Fibroblast of the aortic adventitia (primary cell): ENCODE data around the gene ACOT8. TPM values are rescaled to one million over a fixed set of nuclear protein-coding genes. Genes with fewer than 3 reads are reported as not detected.
A peak's percentile ranks its signal among the peaks of the same experiment; 100 is the strongest.

ENCODE experiments used
- DNase-seq: peaks from one replicate; pipeline ENCODE4 v3.0.0-alpha.2; 2010; ENCODE audit warnings: low read depth
- H3K4me3 ChIP-seq: 2 replicates; pipeline ENCODE4 v1.5.1; 2011; ENCODE audit warnings: low read depth, mild to moderate bottlenecking, control low read depth, low read length, moderate library complexity
- total RNA-seq: library from RNA; depleted of rRNA; stranded (reverse); fragments of >200 nt; gene quantifications from 2 replicates; pipeline ENCODE4 v1.2.3, GENCODE V29; 2012; ENCODE audit warnings: low replicate concordance
- TF ChIP-seq, protein P1 (sequence below): IDR thresholded peaks from 2 replicates; pipeline ENCODE4 v1.5.1; 2011; ENCODE audit warnings: mild to moderate bottlenecking, low read length, control low read depth, inconsistent platforms; ENCODE audit not compliant: insufficient read depth

Gene ACOT8
- total RNA-seq, 1 donor: 25.8 TPM

DNA sequence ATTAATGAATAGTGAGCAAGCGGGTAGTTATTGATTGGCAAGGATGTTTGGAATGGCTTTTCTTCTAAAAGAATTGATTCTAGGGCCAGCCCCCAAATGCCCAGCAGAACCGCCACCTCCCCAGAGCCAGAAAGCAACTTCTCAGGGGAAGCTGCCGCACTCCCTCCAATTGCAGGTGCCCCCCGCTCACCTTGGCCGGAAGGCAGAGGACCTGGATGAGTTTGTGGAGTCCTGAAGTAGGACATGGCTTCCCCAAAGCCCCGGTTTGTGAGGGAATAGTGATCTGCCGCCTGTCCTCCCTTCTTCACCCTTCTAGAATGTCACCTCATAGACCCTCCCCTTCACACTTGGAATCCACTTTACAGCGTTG lies 30.1 kb upstream of the ACOT8 start, which contains the start of gene SPATA25:
TSS of gene SPATA25 (minus strand) at position 277 of the 370 bp plus-strand sequence. CDS start at position 245, 32 bp downstream.
- H3K4me3 ChIP-seq: no peak within 1 kb of the TSS
- TF ChIP-seq, protein P1, sequence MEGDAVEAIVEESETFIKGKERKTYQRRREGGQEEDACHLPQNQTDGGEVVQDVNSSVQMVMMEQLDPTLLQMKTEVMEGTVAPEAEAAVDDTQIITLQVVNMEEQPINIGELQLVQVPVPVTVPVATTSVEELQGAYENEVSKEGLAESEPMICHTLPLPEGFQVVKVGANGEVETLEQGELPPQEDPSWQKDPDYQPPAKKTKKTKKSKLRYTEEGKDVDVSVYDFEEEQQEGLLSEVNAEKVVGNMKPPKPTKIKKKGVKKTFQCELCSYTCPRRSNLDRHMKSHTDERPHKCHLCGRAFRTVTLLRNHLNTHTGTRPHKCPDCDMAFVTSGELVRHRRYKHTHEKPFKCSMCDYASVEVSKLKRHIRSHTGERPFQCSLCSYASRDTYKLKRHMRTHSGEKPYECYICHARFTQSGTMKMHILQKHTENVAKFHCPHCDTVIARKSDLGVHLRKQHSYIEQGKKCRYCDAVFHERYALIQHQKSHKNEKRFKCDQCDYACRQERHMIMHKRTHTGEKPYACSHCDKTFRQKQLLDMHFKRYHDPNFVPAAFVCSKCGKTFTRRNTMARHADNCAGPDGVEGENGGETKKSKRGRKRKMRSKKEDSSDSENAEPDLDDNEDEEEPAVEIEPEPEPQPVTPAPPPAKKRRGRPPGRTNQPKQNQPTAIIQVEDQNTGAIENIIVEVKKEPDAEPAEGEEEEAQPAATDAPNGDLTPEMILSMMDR: no peak
- no peak for DNase-seq

DNA sequence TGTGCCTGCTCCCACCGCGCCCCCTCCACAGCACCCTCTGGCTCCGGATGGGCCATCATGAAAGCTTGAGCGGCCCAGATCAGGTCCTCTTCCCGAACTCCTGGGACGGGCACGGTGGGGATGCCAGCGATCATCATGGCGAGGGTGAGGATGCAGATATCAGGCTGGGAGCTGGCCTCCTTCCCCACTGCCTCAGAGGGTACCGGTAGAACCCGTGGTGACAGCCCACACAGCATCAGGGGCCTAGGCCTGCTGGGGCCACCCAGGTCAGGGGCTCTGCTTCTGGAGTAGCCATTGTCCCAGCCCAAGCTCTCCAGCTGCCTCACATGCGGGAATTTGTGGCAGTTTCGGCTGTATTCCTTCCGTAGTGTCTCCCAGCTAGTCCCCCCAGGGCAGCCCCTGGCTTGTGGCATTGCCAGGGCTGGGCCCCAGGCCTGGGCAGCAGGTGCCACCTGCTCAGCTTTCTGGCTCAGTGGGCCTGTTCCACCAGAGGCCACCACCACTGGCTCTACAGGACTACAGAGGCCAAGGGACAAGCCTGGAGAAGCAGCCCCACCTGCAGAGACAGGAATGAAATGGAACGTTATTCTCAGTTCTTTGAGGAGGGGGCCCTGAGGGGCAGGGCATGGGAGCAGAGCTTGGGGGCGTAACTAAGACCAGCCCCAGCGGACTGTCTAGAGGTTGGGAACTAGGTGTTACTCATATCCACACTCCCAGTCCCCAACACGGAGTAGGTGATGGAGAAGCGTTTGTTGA lies 29.6 kb upstream of the ACOT8 start:
- no peak for DNase-seq
- H3K4me3 ChIP-seq: no peak overlapping the region
- TF ChIP-seq, protein P1: no peak

DNA sequence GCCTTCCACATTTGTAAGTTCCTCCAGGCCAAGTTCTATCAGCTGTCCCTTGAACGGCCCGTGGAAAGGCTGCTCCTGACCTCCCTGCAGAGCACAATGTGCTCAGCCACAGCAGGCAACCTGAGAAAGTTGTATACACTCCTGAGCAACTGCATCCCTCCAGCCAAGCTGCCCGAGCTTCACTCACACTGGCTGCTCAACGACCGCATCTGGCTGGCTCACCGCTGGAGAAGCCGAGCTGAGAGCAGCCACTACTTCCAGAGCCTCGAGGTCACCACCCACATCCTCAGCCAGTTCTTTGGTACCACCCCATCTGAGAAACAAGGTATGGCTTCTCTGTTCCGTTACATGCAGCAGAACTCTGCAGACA lies 25.9 kb upstream of the ACOT8 start:
- no peak overlapping the region for H3K4me3 ChIP-seq
- TF ChIP-seq, protein P1: no peak
- DNase-seq: no peak

DNA sequence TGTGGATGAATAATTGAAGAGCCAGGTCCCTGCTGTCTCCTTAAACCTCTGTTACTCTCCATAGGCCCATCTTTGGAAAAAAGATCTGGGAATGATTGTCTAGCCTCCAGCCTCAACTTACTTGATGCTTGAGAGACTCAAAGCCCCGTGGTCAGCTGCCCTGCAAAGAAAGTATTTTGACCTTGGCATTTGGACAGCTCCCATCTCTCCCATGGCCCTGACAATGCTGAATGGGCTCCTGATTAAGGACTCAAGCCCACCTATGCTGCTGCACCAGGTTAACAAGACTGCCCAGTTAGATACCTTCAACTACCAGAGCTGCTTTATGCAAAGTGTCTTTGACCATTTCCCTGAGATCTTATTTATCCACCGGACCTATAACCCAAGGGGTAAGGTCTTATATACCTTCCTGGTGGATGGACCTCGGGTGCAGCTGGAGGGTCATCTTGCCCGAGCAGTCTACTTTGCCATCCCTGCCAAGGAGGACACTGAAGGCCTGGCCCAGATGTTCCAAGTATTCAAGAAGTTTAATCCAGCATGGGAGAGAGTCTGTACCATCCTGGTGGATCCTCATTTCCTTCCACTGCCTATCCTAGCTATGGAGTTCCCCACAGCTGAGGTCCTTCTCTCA lies 25.4 kb upstream of the ACOT8 start:
- H3K4me3 ChIP-seq: no peak overlapping the region
- DNase-seq: no peak
- TF ChIP-seq, protein P1: no peak

DNA sequence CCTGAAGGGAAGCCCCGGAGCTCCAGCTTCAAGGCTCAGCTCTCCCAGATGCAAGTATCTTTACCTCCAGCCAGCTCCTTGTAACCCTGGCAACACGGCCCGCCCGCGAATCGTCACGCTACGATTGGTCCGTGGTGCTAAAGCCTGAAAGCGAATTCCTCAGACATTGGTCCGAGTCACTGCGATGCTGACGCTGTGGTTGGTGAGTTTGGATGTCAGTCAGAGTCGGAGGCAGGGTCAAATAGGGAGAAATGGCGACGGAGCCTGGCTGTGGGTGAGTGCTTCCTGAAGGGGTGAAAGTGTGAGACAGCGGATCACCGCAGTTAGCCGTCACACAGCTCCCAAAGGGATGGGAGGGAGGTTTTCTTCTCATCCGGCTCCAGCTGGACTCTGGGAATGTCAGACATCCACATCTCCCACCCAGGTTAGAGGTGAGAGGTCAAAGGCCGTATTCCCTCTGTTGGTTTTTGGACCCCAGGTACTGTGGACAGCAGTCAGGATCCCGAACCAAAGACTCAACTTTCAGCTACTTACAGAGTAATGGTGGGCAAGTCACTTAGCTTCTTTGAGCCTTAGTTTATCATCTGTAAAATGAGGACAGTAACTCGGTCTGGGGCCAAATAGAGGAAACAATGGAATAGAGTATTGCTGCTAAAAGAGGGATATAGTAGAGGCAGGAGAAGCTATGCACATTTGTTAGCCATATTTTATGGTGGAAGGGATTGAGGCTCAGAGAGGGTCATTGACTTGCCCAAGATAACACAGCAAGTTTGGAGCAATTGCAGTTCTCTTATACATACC lies 24.0 kb upstream of the ACOT8 start, which contains the start of gene ZSWIM1:
TSS of gene ZSWIM1 (plus strand) at position 240 of the 801 bp plus-strand sequence. CDS start 1,366 bp downstream, outside the sequence.
- peak; percentile 100 for DNase-seq
- peak within 1 kb of the TSS; percentile 99 for H3K4me3 ChIP-seq
- TF ChIP-seq, protein P1: no peak

DNA sequence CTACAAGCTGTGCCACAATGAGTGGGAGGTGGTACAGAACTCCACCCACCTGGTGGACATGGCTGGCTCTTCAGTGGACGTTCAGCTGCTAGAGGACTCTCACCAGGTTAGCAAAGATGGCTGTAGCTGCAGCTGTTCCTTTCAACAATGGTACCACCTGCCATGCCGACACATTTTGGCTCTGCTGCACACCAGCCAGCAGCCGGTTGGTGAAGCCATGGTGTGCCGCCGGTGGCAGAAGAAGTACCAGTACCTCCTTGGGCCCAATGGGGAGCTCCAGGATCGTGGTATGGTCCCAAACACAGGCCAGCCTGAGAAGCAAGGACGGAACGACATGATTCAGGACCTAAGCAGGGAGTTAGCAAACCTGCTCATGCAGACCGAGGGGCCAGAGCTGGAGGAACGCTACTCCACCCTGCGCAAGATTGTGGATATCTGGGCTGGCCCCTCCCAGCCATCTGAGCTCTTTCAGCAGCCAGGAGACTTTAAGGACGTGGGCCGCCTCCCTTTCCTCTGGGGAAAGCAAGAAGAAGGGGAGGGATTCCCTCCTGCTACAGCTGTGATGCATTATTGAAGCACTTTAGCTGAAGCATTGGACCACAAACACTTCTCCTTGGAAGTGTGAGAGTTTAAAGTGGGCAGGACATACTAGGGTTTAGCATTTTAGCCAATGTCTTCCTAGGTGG lies 21.0 kb upstream of the ACOT8 start:
- peak; percentile 86 for DNase-seq
- H3K4me3 ChIP-seq: no peak overlapping the region
- TF ChIP-seq, protein P1: no peak
